Stimulated activated CD8-positive, alpha-beta memory T cell treated with anti-CD3 and anti-CD28 coated beads, Interleukin-12 subunit alpha, Interleukin-12 subunit beta, amount 100 ng/mL, for 4 hours (primary cell): Measurements from ENCODE around the gene FPGS.

Experiments
- DNase-seq: peaks from one replicate; pipeline ENCODE4 v3.0.0-alpha.2; 2020; ENCODE audit warnings: low read depth

Gene FPGS

GRCh38 chr9:127789179-127789578 lies 13.5 kb upstream of the FPGS start:
- DNase-seq, result no peak

DNA sequence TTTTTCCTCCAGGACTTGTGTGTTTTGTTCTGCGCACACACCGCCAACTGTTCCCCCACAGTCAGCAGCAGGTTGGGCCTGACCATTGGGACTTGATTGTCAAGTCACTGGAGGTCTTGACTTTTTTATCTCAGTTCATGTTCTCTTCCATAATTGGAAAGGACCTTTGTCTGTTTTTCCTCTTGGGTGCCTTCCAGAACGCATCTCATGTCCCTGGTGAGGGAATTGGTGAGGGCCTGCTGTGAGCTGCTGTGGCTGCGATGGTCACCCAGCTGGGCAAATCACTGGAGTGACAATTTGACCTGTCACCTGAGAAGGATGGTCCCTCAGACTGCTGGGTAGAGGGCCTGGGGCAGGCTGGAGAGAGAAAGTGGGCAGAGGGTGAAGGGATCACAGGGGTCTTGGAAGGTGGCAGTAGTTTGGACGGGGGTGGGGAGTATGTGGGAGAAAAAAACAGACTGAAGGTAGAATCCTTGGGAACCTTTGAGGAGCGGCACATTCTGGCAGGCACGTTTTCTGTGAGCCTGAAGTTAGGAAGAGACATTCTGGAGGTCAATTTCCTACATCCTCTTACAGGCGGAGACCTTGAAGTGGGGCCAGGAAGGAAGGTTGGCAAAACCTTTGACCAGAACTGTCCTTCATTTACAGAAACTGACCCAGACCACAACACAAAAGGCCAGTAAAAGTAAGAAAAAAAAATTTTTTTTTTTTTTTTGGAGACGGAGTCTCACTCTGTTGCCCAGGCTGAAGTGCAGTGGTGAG lies 12.4 kb upstream of the FPGS start:
- no peak for DNase-seq

- DNase-seq, result no peak
Measured at GRCh38 chr9:127791085-127791484, 11.6 kb upstream of the FPGS start.

DNA sequence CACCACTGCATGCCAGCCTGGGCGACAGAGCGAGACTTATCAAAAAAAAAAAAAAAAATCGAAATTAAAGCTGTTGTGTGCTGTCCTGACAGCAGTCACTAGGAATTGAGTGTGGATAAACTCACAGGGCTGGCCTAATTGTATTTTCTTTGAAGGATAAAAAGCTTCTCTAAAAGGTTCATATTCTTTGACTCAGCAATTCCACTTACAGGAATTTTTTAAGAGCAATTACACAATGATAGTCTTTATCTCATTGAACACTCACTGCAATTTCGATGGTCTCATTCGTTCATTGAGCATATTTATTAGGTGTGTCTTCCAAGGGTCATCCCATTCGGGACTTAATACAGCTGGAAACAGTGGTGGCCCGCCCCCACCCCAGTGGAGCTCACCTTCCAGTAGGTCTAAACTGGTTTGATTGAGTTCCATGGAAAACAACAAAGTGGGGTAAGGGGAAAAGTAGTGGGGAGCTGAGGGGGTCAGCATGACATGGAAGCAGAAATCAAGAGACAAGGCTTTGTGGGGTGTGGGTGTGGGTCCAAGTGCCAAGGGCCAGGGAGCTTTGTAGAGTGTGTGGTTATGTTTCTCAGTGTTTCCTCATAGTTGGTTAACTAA lies 10.2 kb upstream of the FPGS start:
- no peak for DNase-seq

DNA sequence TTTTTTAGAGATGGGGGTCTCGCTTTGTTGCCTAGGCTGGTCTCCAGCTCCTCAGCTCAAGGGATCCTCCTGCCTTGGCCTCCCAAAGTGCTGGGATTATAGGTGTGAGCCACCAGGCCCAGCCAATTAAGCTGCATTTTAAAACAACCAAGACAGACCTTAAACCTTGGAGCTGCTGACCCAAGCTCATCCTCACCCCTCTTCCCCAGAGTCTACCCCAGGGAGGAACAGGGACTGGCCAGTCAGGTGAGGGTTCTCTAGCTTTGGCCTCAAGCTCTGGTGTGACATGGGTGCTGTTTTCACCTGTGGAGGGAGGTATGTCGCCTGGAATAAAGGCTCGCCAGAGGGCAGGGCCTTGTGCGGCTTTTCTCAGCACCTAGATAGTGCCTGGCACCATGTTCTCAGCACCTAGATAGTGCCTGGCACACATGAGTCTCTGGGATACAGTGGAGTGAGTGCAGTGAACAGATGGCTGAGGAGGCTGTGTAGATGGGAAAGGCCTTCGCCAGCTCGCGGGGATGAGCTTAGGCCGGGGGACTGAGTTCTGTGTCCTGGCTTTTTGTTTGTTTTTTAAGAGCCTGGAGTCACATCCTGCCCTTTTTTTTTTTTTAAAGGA lies 9.5 kb upstream of the FPGS start:
- DNase-seq, result no peak

DNA sequence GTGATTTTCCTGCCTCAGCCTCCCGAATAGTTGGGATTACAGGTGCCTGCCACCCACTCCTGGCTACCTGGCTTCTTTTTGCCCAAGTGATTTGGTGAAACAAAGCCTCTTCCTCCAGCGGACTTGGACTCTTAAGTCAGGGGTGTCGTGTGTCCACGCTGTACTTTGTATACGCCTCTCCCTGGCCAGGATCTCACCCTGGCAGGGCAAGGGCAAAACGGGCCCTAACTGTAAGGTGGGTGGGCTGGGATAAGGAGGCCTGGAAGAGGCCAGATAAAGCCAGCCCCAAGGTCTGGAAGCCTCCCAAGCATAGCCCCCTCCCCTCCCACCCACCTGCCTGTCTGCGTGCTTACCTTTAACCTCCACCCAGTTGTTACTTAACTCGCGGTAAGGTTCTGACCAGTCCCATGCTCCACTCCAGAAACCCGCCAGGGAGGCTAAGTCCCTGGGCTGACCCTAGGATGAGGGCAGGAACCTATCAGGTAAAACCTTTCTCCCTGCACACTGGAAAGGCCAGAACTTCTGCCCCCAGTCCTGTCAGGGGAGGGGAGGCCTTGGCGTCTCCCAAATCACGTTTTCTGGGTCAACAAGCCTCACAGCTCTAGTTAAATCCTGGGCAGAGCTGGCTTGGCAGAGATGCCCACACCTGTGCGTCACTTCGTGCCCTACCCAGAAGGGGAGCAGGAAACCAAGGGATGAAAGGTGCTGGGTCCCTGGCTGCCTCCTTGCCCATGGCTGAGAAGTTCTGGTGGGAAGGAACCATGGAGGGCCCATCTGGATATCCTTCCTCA lies 8.5 kb upstream of the FPGS start:
- DNase-seq, result no peak

GRCh38 chr9:127796225-127796813 lies 6.4 kb upstream of the FPGS start:
- DNase-seq, result no peak

DNA sequence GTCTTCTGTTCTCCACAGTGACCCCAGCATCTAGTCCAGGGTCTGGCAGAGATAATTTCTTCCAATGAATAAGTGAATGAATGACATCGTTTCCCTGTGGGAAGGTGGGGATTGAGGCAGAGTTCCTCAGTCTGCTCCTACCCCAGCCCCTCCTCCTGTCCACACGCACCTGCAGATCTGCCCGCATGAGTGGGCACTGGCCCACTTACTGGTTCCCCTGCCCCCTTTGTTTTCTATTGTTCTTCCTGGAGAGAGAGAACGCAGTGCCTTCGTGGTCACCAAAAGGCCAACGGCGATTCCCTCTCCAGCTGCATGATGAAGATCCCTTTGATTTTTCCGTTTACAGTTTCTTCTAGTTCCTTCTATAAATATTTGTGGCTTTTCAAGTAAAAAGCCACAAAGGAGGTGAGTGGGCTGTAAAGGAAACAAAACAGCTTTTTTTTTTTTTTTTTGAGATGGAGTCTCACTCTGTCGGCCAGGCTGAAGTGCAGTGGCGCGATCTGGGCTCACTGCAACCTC lies 5.8 kb upstream of the FPGS start:
- DNase-seq, result no peak

DNA sequence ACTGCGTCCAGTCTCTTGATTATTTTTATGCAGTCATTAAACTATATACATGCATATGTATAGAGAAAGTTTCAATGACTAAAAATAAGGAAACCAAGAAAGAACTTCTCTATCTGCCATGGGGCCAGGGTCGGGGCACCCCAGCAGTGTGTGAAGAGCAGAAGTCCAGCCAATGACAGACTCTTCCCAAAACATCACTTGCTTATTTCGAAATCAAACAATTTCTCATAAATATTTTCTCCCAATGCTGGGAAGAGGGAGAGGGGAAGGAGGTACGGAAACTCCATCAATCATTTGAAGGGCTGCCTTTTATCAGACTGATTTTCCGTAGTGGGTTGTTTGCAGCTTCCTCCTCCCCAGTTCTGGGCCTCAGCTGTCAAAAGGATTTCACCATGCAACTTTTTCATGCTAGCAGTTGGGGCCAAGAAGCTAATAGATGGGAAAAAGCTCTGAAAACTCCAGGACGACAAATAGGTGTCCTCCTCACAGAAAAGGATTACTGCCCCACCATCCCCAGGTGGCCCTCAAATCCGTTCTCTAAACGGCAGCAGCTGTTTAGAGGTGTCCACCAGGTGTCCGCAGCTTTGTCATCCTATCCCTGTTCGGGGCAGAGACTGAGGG lies 617 bp upstream of the FPGS start:
- no peak for DNase-seq

- DNase-seq, result no peak
Measured at GRCh38 chr9:127803507-127804352, 1.0 kb downstream of the FPGS start.

DNA sequence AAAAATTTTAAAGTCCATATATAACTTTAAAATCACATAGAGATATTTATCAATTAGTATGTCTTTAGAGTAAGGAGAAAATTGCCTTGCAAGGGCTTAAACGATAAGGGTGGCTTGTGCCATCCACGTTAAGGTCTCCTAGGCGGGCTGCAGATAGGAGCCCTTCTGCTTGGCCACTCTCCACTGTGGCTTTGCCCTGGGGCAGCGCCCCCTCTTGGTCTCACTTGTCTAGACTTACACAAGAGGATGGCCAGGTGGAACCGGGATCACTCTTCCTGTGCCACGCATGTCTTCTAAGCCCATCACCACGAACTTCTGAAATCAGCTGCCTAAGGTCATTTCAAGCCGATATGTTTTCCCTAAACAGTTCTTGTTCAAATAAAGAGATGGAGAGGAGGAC lies 2.9 kb downstream of the FPGS start:
- no peak for DNase-seq

DNA sequence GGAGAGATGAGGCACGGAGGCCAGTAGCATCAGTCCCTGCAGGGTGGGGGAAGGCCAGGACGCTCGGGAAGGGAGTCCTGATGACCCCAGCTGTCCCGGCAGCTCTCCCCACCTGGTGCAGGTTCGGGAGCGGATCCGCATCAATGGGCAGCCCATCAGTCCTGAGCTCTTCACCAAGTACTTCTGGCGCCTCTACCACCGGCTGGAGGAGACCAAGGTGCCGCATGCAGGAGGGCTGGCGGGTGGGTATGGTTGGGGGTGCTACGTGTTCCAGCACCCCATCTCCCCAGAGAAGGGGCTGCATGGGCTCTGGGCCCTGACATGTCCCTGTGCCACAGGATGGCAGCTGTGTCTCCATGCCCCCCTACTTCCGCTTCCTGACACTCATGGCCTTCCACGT lies 4.2 kb downstream of the FPGS start:
- no peak for DNase-seq

DNA sequence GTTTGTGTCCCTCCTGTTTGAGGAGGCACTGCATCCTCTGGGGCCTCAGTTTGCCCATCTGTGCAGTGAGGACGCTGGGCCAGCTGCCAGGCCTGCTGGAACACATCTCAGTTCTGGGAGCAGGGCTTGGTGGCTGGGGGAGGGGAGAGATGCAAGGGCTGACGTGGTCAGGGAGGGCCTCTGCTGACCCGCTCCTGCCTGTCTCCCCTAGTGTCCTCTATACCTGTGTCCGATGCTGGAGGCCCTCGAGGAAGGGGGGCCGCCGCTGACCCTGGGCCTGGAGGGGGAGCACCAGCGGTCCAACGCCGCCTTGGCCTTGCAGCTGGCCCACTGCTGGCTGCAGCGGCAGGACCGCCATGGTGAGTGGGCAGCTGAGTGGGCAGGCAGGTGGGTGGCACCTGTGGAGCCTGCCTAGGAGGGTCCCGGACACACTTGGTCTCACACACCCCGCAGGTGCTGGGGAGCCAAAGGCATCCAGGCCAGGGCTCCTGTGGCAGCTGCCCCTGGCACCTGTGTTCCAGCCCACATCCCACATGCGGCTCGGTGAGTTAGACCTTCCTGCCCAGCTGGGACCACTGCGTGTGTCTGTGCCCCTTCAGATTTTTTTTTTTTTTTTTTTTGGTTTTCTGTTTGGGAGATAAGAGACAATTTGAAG lies 5.8 kb downstream of the FPGS start:
- DNase-seq, result no peak

DNA sequence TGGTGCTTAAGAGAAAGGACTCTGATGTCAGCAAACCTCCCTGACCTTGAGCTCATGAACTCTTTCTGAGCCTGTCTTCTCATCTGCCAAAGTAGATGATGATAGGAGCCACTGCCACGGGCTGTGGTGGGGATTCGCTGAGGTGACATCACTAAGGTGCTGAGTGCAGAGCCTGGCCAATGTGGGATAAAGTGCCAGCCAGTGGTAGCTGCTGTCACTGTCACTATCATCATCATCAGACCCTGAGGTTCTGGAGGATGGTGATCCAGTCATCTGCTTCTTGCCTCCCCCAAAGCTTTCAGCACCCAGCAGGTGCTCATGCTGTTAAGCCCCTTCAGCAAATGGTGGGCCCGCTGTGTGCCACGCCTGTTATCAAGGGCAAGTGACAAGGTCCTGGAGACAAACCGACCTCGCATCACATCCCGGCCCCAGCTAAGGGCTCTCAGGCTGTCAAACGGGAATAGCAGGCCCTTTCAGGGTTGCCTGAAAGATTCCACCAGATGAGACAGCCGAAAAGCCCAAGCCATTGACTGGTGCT lies 6.4 kb downstream of the FPGS start:
- DNase-seq, result no peak

- no peak for DNase-seq
Measured at GRCh38 chr9:127809540-127810377, 7.1 kb downstream of the FPGS start.

- no peak for DNase-seq
Measured at GRCh38 chr9:127810378-127811187, 7.9 kb downstream of the FPGS start.

DNA sequence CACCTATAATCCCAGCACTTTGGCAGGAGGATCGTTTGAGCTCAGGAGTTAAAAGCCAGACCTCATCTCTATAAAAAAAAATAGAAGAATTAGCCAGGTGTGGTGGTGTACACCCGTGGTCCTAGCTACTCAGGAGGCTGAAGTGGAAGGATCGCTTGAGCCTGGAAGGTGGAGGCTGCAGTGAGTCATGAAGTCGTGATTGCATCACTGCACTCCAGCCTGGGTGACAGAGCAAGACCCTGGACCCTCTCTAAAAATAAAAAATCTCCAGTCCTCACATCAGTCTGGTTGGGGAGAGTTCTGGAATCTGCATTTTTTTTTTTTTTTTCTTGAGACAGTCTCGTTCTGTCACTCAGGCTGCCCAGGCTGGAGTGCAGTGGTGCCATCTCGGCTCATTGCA lies 9.3 kb downstream of the FPGS start:
- DNase-seq, result no peak
